ENCODE results near the gene PICK1. TPM values are rescaled to one million over a fixed set of nuclear protein-coding genes. Genes with fewer than 3 reads are reported as not detected.

PICK1 gene
- total and polyA plus RNA-seq, 4 donors: 5.8 to 25.8 (median 13.1) TPM

- Histone ChIP-seq H3K4me1 (ENCODE audit: control insufficient read depth in 4 of 4, insufficient read depth in 4 of 4, low read length in 3 of 4) (peaks cover 11 to 24% (median 17%) of the 10 kb centered on the region in 4 donors), H3K36me3 (ENCODE audit: control insufficient read depth in 4 of 4, insufficient read depth in 3 of 4, low read depth in 1 of 4, low read length in 3 of 4) (no peaks in the 10 kb centered on the region), H3K9me3 (ENCODE audit: control insufficient read depth in 4 of 4, low read length in 3 of 4) (no peaks in the 10 kb centered on the region), H3K9ac (ENCODE audit: low read depth in 1 of 2, low read length in 2 of 2) (no peak overlapping the region), H3K27me3 (ENCODE audit: control insufficient read depth in 4 of 4, insufficient read depth in 4 of 4, low read length in 3 of 4) (no peaks in the 10 kb centered on the region), H3K27ac (ENCODE audit: low read depth in 1 of 2, low read length in 2 of 2) (peak overlapping the region; percentile 43 to 52), H3K4me3 (ENCODE audit: low read depth in 1 of 3, low read length in 3 of 3) (no peak overlapping the region)
- TF ChIP-seq HNF4G (IDR thresholded peaks at IDR 0.05): peak; percentile 83
- TF ChIP-seq HNF4A (conservative IDR thresholded peaks at IDR 0.05): peak; percentile 89 to 92
- TF ChIP-seq RAD21 (IDR thresholded peaks at IDR 0.05): peak; percentile 43 to 52
- no peak for TF ChIP-seq CTCF (IDR thresholded peaks at IDR 0.05; ENCODE audit: low read depth, low read length, missing input control)
- peak in 1 of 2 donors; percentile 21 for TF ChIP-seq GABPA (IDR thresholded peaks at IDR 0.05 in 1 of 2, conservative IDR thresholded peaks at IDR 0.05 in 1 of 2)
- TF ChIP-seq FOXA1 (IDR thresholded peaks at IDR 0.05): no peak
- TF ChIP-seq FOXA2 (IDR thresholded peaks at IDR 0.05): no peak
- TF ChIP-seq RXRA (IDR thresholded peaks at IDR 0.05): peak; percentile 79 to 81
- peak; percentile 8 to 41 for TF ChIP-seq EGR1 (IDR thresholded peaks at IDR 0.05; ENCODE audit: low read depth in 2 of 2)
- no peak for TF ChIP-seq ATF3 (IDR thresholded peaks at IDR 0.05)
- TF ChIP-seq JUND (IDR thresholded peaks at IDR 0.05): no peak
- TF ChIP-seq ZBTB33 (IDR thresholded peaks at IDR 0.05): no peak
- TF ChIP-seq NR2F2 (IDR thresholded peaks at IDR 0.05): no peak
- TF ChIP-seq REST (IDR thresholded peaks at IDR 0.05): peak; percentile 45
- TF ChIP-seq SP1 (IDR thresholded peaks at IDR 0.05): peak; percentile 93
- no peak for TF ChIP-seq MAX (IDR thresholded peaks at IDR 0.05)
- DNase-seq (ENCODE audit: low spot score): no peak
- WGBS: 41% methylated on average over 17 of the region's 17 CpGs
Observed at GRCh38 chr22:38107692-38108515, 50.7 kb downstream of the PICK1 start.

Measured in liver (tissue), 9 donors.